CD4-positive, alpha-beta T cell treated with Interleukin-17A for 4 hours (primary cell): ENCODE measurements around the gene MBOAT2.

ENCODE experiments used
- DNase-seq: peaks from one replicate; pipeline ENCODE4 v3.0.0-alpha.2; 2020; ENCODE audit warnings: mixed read lengths

Gene MBOAT2

DNA sequence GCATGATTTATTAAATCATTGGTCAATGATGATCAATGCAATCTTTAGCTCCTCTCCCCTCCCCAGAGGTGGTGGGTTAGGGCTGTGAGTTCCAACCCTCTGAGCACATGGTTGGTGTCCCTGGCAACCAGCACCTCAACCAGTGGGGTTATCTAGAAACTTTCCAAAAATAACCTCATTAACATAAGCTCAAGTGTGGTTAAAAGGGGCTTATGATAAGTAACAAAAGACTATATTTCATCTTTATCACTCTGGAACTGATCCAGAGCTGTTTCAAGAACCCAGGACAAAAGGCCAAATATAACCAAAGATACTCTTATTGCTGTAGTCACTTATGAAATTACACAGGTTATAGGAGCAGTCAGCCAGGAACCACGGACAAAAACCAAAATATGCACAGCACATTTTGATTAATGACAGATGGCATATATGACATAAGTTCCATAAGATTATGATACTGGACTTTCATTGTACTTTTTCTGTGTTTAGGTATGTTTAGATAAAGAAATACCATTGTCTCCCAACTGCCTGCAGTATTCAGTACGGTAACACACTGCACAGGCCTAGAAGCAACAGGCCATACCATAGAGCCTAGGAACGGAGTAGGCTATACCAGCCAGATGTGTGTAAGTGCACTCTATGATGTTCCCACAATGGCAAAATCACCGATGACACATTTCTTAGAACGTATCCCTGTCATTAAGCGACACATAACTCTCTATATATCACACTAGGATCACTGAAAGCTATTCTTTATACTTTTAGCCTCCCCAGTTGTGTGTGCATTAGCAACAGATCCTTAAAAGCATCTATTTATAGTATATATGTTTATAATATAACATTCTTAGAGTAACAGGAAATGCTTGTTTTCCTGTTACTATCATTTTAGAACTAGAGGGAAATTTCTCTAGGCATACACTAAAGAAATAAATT is 197.9 kb downstream of the MBOAT2 start:
- no peak for DNase-seq

DNA sequence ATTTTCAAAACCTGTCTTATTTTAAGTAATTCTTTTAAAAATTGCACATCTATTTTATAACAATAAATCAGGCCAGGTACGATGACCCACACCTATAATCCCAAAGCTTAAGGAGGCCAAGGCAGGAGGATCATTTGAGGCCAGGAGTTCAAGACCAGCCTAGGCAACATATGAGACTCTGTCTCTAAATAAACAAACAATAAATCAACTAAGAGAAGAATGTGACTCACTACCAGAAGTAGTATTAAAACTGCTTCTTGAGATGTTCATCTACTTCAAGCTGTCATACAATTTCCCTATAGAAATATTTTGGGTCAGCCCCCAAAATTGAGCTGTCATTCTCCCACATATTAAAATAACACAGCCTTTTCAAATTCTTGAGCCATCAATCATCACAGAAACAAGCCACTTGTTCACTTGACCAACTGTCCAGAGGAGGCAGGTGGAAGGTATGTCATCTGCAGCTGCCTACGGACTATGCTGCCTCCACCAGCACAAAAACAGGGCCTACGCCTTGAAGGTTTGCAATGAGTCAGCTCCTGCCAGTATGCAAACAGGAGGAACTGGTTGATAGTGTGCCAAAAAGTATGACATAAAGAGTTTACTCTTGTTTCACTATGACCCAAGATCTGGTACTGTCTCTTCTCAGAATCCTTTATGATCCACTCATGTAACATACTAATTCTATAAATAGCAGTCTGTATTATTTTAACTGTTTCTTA is 199.7 kb downstream of the MBOAT2 start:
- DNase-seq: no peak

- no peak for DNase-seq
Measured at GRCh38 chr2:8802741-8803140, 200.7 kb downstream of the MBOAT2 start.
